Upper lobe of left lung (tissue), 6 donors: Measurements from ENCODE around the gene ZBTB17. TPM values are rescaled to one million over a fixed set of nuclear protein-coding genes. Genes with fewer than 3 reads are reported as not detected.

Experiments
- ATAC-seq, 2 donors: fragments of 200-7000 bp; cut with Tn5 transposase; one replicate each; pipeline ENCODE4 v1.9.1; 2022; ENCODE audit warnings: mild to moderate bottlenecking in 2 of 2, moderate library complexity in 2 of 2; ENCODE audit not compliant: low FRiP score in 2 of 2
- DNase-seq, 2 donors: peaks; one replicate each; pipeline ENCODE4 v3.0.0-alpha.2; 2019 to 2020
- H3K27ac ChIP-seq, 4 donors: fragments of 200-600 bp; sonication (generic); one replicate each; pipeline ENCODE4 v1.5.1; 2016 to 2019
- H3K27me3 ChIP-seq, 4 donors: fragments of 200-600 bp; sonication (generic); one replicate each; pipeline ENCODE4 v1.5.1; 2017 to 2019
- H3K36me3 ChIP-seq, 4 donors: fragments of 200-600 bp; sonication (generic); one replicate each; pipeline ENCODE4 v1.5.1; 2016 to 2019
- H3K4me1 ChIP-seq, 4 donors: fragments of 200-600 bp; sonication (generic); one replicate each; pipeline ENCODE4 v1.5.1; 2018 to 2019
- H3K4me3 ChIP-seq, 4 donors: fragments of 200-600 bp; sonication (generic); one replicate each; pipeline ENCODE4 v1.5.1; 2017 to 2019; ENCODE audit warnings: mild to moderate bottlenecking in 2 of 4, moderate library complexity in 1 of 4
- H3K9me3 ChIP-seq, 4 donors: fragments of 200-600 bp; sonication (generic); one replicate each; pipeline ENCODE4 v1.5.1; 2018 to 2019
- EP300 ChIP-seq, 4 donors: sonication (generic); formaldehyde crosslinking; IDR thresholded peaks; one replicate each; pipeline ENCODE4 v1.5.1; 2017; ENCODE audit warnings: antibody characterized with exemption in 4 of 4, control low read depth in 2 of 4
- POLR2A ChIP-seq, 4 donors: fragments of 450-650 bp; IDR thresholded peaks; one replicate each; pipeline ENCODE4 v1.5.1; 2016 to 2017; ENCODE audit warnings: antibody characterized with exemption in 4 of 4, mild to moderate bottlenecking in 2 of 4
- POLR2AphosphoS5 ChIP-seq, 2 donors: sonication (generic); formaldehyde crosslinking; IDR thresholded peaks; one replicate each; pipeline ENCODE4 v1.5.1; 2017; ENCODE audit warnings: antibody characterized with exemption in 2 of 2
- WGBS, 2 donors: methylation state at CpG; one replicate each; pipeline ENCODE4 v1.1.5; 2017 to 2018; 5-methylcytosine and 5-hydroxymethylcytosine counted together
- total RNA-seq, 6 donors: library from RNA; depleted of rRNA in 4 of 6; stranded (reverse); fragments of >200 nt in 4 of 6; gene quantifications; one replicate each; pipeline versions ENCODE4 v1.1.0 to v1.2.1, GENCODE V29; 2016 to 2021
- TF ChIP-seq, protein P1 (sequence below), 6 experiments: fragments of 450-650 bp in 4 of 6; fragments of 200-600 bp in 2 of 6; sonication (generic) in 2 of 6; IDR thresholded peaks; one replicate each; pipeline ENCODE4 v1.5.1; 2016 to 2019; ENCODE audit warnings: antibody characterized with exemption in 6 of 6
- donor health status: DM: no; HTN: no; CAD: no; lungs with moderate emphysema.
- donor health status: DM: no; HTN: yes; CAD: no; lungs with severe emphysema.

Gene ZBTB17
- total RNA-seq, 6 donors from 2014 or later, result 34.1 to 94.2 (median 42.9) TPM

DNA sequence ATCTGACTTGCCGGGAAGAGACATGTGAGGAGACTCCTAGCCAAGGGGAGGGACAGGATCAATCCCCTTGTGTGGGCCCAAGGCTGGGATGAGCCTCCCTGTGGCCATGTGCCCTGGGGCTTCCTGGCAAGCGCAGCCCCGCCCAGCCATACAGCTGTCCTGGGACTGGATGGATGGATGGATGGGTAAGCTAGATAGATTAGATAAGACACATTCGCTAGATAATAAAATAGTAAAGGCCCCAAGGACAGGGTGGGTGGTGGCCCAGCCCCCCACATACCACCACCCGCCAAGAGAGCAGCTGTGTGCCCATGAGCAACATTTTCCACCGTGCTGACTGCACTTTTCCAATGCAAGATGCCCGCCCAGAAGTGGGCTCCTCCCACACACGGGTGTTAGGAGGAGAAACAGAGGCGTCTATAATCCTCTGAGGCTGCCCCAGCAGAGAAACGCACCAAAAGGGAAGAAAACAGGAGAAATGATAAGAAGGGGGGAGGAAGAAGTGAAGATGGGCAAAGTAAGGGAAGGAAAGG, 25.1 kb downstream of the ZBTB17 start:
- H3K9me3 ChIP-seq, result no peaks in the 10 kb centered on the region
- peaks cover 6 to 25% (median 23%) of the 10 kb centered on the region in 4 donors for H3K36me3 ChIP-seq
- H3K4me3 ChIP-seq, result no peak overlapping the region
- peak overlapping the region; percentile 86 to 90 (median 88) for H3K27ac ChIP-seq
- WGBS, 2 donors, result 48 to 55% methylated on average over 8 to 10 of the region's 10 CpGs
- DNase-seq, result peak in 1 of 2 donors; percentile 63
- TF ChIP-seq, protein P1, sequence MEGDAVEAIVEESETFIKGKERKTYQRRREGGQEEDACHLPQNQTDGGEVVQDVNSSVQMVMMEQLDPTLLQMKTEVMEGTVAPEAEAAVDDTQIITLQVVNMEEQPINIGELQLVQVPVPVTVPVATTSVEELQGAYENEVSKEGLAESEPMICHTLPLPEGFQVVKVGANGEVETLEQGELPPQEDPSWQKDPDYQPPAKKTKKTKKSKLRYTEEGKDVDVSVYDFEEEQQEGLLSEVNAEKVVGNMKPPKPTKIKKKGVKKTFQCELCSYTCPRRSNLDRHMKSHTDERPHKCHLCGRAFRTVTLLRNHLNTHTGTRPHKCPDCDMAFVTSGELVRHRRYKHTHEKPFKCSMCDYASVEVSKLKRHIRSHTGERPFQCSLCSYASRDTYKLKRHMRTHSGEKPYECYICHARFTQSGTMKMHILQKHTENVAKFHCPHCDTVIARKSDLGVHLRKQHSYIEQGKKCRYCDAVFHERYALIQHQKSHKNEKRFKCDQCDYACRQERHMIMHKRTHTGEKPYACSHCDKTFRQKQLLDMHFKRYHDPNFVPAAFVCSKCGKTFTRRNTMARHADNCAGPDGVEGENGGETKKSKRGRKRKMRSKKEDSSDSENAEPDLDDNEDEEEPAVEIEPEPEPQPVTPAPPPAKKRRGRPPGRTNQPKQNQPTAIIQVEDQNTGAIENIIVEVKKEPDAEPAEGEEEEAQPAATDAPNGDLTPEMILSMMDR (IDR thresholded peaks at IDR 0.05), result no peak
- TF ChIP-seq POLR2AphosphoS5 (IDR thresholded peaks at IDR 0.05) (peak in 1 of 2 donors; percentile 51), EP300 (IDR thresholded peaks at IDR 0.05) (peak in 1 of 4 donors; percentile 16)
- no peaks in the 10 kb centered on the region for H3K27me3 ChIP-seq
- H3K4me1 ChIP-seq, result peaks cover 75 to 80% (median 78%) of the 10 kb centered on the region in 4 donors
- peak in 1 of 2 donors; percentile 9 for ATAC-seq

DNA sequence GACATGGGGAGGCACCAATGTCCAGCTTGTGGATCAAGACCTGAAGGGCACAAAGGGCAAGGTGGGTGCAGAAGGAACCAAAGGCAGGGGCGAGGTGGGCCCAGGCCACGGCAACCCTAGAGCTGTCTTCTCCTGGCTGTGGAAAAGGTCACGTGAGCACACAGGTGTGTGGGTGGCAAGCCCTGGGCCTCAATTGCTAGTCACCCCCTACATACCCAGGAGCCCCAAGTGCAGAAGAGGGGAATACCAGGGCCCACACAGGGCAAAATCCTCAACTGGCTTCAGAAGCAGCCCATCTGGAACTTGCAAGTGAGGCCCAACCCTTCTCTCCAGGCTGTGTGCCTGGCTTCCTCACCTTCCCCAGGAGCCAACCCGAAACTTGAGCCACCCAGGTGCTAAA, 25.6 kb downstream of the ZBTB17 start:
- TF ChIP-seq EP300 (IDR thresholded peaks at IDR 0.05) (no peak), POLR2AphosphoS5 (IDR thresholded peaks at IDR 0.05) (no peak), POLR2A (IDR thresholded peaks at IDR 0.05) (no peak)
- TF ChIP-seq, protein P1 (IDR thresholded peaks at IDR 0.05), result no peak
- no peaks in the 10 kb centered on the region for H3K9me3 ChIP-seq
- ATAC-seq (no peak), DNase-seq (no peak)
- peaks cover 10 to 30% (median 29%) of the 10 kb centered on the region in 4 donors for H3K36me3 ChIP-seq
- peaks cover 70 to 76% (median 73%) of the 10 kb centered on the region in 4 donors for H3K4me1 ChIP-seq
- H3K4me3 ChIP-seq, result no peak overlapping the region
- H3K27me3 ChIP-seq, result no peaks in the 10 kb centered on the region
- H3K27ac ChIP-seq, result peak overlapping the region; percentile 86 to 90 (median 88)
- 71 to 78% methylated on average over 3 to 4 of the region's 4 CpGs for WGBS, 2 donors

DNA sequence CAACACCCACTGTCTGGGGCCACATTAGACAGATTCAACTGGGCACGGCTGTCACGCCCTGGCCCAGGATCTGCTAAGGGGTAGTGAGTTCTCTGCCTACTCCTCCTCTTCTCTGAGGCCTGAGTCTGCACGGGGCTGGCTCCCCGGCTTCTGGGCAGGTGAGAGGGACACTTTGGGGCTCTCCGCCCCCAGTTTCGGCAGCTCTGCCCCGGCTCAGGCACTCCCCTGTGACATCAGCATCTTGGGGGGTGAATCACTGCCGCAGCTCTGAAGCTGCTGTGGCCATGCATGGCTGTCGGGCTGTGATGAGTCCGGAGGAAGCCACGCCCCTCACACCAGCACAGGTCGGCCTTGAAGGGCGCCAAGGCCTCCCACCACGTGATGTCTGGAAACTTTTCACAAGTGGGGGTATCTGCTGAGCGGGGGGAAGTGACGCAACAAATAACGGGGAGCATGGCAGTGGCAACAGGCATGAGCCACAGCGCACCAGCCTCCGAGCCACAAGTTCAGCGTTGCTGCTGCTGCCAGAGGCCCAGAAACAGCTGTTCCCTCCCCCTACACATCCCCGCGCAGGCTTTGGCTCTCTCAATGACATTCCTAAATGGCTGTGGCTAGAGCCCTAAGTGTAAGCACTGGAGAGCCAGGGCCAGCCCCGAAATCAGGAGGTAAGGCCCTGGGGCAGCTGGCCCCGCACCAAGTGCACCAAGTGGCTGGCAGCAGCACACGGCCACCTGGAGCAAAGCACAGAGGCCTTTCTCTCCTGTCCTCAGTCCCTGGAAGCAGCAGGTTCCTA, 26.3 kb downstream of the ZBTB17 start:
- DNase-seq (peak; percentile 88 to 98), ATAC-seq (peak; percentile 91)
- Histone ChIP-seq H3K27ac (peak overlapping the region; percentile 86 to 90 (median 88)), H3K9me3 (no peaks in the 10 kb centered on the region), H3K4me3 (peak overlapping the region in 2 of 4 donors; percentile 9 to 34), H3K27me3 (no peaks in the 10 kb centered on the region), H3K4me1 (peaks cover 66 to 70% (median 69%) of the 10 kb centered on the region in 4 donors), H3K36me3 (peaks cover 10 to 37% (median 35%) of the 10 kb centered on the region in 4 donors)
- WGBS, 2 donors, result 8 to 10% methylated on average over 7 to 25 of the region's 25 CpGs
- TF ChIP-seq POLR2A (IDR thresholded peaks at IDR 0.05) (peak in 2 of 4 donors; percentile 38 to 53), EP300 (IDR thresholded peaks at IDR 0.05) (peak in 1 of 4 donors; percentile 84), POLR2AphosphoS5 (IDR thresholded peaks at IDR 0.05) (peak; percentile 89 to 91)
- TF ChIP-seq, protein P1 (IDR thresholded peaks at IDR 0.05), result peak in 1 of 6 experiments; percentile 5

DNA sequence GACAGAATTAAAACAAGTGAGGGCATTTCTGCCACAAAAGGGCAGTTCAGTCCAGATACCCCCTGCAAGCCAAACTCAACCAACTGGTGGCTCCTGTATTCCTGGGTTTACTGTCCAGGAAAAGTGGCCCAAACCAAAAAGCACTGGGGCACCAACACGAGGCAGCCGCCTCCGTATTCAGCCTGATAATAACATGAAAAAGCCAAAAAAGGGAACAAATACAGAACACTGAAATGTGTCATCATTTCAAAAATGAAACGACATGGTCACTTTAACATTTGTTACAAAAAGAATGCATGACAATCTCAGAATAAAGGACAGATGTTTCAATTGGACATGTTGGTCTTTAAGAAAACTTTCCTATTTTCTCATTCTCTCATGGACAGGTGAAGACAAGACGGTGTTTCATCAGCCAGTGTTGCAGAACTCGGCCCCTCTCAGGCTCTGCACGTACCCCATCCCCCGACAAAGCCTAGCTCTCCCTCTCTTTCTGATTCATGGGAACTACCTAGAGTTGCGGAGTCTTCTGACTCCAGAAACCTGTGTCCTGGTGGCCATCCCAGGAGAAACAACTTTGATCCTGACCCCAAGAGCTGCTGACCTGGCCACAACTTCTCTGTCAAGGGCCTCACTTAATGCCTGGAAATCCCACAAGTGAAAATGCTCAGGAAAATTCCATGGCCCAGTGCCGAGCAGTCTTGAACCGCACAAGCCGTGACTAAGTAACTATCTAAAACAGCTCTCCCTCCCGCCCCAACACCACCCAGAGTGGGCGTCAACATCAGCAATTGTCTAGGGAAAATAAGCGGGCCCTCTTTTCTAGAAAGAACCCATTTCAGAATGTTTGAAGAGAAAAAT, 27.1 kb downstream of the ZBTB17 start:
- peak in 1 of 2 donors; percentile 85 for DNase-seq
- ATAC-seq, result peak; percentile 69 to 76
- H3K27me3 ChIP-seq, result no peaks in the 10 kb centered on the region
- peaks cover 18 to 45% (median 43%) of the 10 kb centered on the region in 4 donors for H3K36me3 ChIP-seq
- TF ChIP-seq EP300 (IDR thresholded peaks at IDR 0.05) (peak in 1 of 4 donors; percentile 78), POLR2A (IDR thresholded peaks at IDR 0.05) (no peak), POLR2AphosphoS5 (IDR thresholded peaks at IDR 0.05) (peak; percentile 20 to 61)
- TF ChIP-seq, protein P1 (IDR thresholded peaks at IDR 0.05), result peak in 2 of 6 experiments; percentile 20 to 47
- WGBS, 2 donors, result 56 to 60% methylated on average over 11 to 15 of the region's 15 CpGs
- no peaks in the 10 kb centered on the region for H3K9me3 ChIP-seq
- peak overlapping the region in 1 of 4 donors; percentile 34 for H3K4me3 ChIP-seq
- peaks cover 60 to 62% (median 61%) of the 10 kb centered on the region in 4 donors for H3K4me1 ChIP-seq
- peak overlapping the region; percentile 86 to 90 (median 88) for H3K27ac ChIP-seq
